Peyer's patch (tissue), 4 donors: ENCODE results near the gene SPRR2G. TPM values are rescaled to one million over a fixed set of nuclear protein-coding genes. Genes with fewer than 3 reads are reported as not detected.
"Not testable (repeated sequence)": the region's sequence is repeated elsewhere in the genome, so short reads cannot be mapped to it uniquely, and the experiment has no call there.

Experiments used
- DNase-seq, 3 donors: peaks; one replicate each; pipeline ENCODE4 v3.0.0-alpha.2; 2017 to 2019
- H3K27ac ChIP-seq, 4 donors: fragments of 200-600 bp; sonication (generic); one replicate each; pipeline ENCODE4 v1.5.1; 2016 to 2019
- H3K27me3 ChIP-seq, 2 donors: fragments of 200-600 bp; sonication (generic); one replicate each; pipeline ENCODE4 v1.5.1; 2019
- H3K36me3 ChIP-seq, 3 donors: fragments of 200-600 bp; sonication (generic); one replicate each; pipeline ENCODE4 v1.5.1; 2016 to 2019
- H3K4me1 ChIP-seq, 4 donors: fragments of 200-600 bp; sonication (generic); one replicate each; pipeline ENCODE4 v1.5.1; 2016 to 2019
- H3K4me3 ChIP-seq, 4 donors: fragments of 200-600 bp; sonication (generic); 1 replicate in 3 of 4; 2 replicates in 1 of 4; pipeline ENCODE4 v1.5.1; 2016 to 2019; ENCODE audit warnings: mild to moderate bottlenecking in 1 of 4
- H3K9me3 ChIP-seq, 4 donors: fragments of 200-600 bp; sonication (generic); one replicate each; pipeline ENCODE4 v1.5.1; 2016 to 2019; ENCODE audit warnings: mild to moderate bottlenecking in 1 of 4
- POLR2A ChIP-seq, 2 donors: fragments of 450-650 bp; IDR thresholded peaks; one replicate each; pipeline ENCODE4 v1.5.1; 2017; ENCODE audit warnings: antibody characterized with exemption in 2 of 2, mild to moderate bottlenecking in 2 of 2, moderate library complexity in 2 of 2
- total RNA-seq, 4 donors: library from RNA; depleted of rRNA; stranded (reverse); fragments of >200 nt; gene quantifications; one replicate each; pipeline ENCODE4 v1.1.0, GENCODE V29; 2016
- TF ChIP-seq, protein P1 (sequence below), 6 experiments: fragments of 450-650 bp in 4 of 6; fragments of 200-600 bp in 2 of 6; sonication (generic) in 1 of 6; IDR thresholded peaks; one replicate each; pipeline ENCODE4 v1.5.1; 2017 to 2019; ENCODE audit warnings: antibody characterized with exemption in 6 of 6, mild to moderate bottlenecking in 3 of 6, moderate library complexity in 1 of 6

Gene SPRR2G
- total RNA-seq, 4 donors from 2014 or later = not detected

DNA sequence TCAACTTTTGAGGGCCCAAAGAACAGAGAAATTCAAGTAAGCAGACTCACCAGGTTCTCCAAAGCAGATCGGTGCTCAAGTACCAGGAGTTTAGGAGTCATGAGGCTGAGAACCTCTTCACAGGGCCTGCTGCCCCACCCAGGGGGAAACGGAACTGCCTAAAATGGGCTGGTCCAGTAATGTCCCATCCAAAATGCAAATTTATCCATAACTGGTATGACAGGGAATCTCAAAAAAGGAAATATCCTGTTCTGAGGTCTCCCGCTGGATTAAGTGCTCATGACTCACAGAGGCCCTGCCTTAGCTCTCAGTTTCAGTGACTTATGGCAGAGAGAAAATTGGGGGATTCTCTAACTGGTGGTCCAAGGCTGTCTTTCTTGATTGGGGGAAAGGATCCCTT, 9.3 kb downstream of the SPRR2G start:
- H3K9me3 ChIP-seq = no peaks in the 10 kb centered on the region

DNA sequence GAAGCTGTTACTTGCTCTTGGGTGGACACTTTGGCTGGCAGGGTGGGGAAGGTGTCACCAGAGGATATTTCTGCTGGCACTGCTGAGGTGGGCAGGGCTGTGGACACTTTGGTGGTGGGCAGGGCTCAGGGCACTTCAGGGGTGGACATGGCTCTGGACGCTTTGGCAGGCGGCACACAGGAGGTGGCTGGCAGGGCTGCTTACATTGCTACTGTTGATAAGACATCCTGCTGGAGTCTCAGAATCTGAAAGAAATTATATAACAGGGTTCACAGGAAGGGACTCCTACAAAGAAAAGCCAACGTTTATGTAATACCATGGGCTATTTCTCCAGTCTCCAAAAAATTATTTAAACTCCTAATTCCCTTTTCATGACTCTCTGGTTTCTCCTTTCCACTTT, 10.2 kb downstream of the SPRR2G start:
- TF ChIP-seq POLR2A (IDR thresholded peaks at IDR 0.05) = no peak
- TF ChIP-seq, protein P1, sequence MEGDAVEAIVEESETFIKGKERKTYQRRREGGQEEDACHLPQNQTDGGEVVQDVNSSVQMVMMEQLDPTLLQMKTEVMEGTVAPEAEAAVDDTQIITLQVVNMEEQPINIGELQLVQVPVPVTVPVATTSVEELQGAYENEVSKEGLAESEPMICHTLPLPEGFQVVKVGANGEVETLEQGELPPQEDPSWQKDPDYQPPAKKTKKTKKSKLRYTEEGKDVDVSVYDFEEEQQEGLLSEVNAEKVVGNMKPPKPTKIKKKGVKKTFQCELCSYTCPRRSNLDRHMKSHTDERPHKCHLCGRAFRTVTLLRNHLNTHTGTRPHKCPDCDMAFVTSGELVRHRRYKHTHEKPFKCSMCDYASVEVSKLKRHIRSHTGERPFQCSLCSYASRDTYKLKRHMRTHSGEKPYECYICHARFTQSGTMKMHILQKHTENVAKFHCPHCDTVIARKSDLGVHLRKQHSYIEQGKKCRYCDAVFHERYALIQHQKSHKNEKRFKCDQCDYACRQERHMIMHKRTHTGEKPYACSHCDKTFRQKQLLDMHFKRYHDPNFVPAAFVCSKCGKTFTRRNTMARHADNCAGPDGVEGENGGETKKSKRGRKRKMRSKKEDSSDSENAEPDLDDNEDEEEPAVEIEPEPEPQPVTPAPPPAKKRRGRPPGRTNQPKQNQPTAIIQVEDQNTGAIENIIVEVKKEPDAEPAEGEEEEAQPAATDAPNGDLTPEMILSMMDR (IDR thresholded peaks at IDR 0.05) = no peak
- Histone ChIP-seq H3K27ac (no peak overlapping the region), H3K36me3 (no peaks in the 10 kb centered on the region), H3K4me1 (no peaks in the 10 kb centered on the region), H3K9me3 (no peaks in the 10 kb centered on the region), H3K27me3 (no peaks in the 10 kb centered on the region), H3K4me3 (no peak overlapping the region)
- no peak for DNase-seq

More for the DNA sequence above, 9.3 kb downstream of the SPRR2G start:
- Histone ChIP-seq H3K27me3 (no peaks in the 10 kb centered on the region), H3K4me1 (no peaks in the 10 kb centered on the region), H3K36me3 (no peaks in the 10 kb centered on the region), H3K4me3 (no peak overlapping the region), H3K27ac (no peak overlapping the region)
- TF ChIP-seq POLR2A (IDR thresholded peaks at IDR 0.05) = no peak
- TF ChIP-seq, protein P1 (IDR thresholded peaks at IDR 0.05) = no peak
- no peak for DNase-seq

DNA sequence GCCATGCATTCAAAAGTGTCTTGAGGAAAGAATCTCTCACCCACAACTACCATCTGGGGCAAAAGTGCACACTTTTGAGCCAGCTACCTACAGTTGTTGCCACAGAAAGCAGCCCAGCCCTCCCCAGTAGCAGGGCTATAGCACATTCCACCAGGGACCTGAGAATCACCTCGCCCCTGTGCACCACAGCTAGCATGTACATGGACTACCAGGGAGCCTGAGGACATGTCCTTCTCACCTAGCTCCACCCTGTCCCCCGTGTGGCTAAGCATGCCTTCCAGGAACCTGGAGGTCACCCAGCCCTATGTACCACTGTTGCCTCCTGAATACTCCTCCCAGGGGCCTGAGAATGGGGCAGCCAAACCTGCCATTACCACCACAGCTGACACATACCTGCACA, 16.9 kb downstream of the SPRR2G start:
- Histone ChIP-seq H3K27me3 (no peaks in the 10 kb centered on the region), H3K4me1 (no peaks in the 10 kb centered on the region), H3K9me3 (no peaks in the 10 kb centered on the region), H3K36me3 (no peaks in the 10 kb centered on the region), H3K4me3 (no peak overlapping the region), H3K27ac (no peak overlapping the region)
- TF ChIP-seq, protein P1 (IDR thresholded peaks at IDR 0.05) = no peak
- no peak for TF ChIP-seq POLR2A (IDR thresholded peaks at IDR 0.05)
- DNase-seq = no peak

DNA sequence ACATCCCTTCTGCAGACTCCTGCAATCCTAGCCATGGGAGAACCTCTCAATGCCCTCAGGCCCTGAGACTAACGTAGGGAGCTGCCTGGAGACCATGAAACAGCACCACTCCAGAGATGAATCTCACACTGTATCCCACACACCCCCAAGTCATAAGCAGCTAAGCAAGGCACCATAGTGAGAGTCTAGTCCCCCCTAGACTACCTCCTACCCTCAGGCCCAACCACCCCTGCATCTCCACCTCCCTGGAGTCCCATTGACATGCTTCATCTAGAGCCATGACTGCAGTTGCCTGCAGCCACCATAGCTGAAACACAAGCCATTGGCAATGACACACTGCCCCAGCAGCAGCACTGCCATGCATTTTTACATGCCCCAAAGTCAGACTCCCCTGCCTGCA, 17.4 kb downstream of the SPRR2G start:
- no peak for DNase-seq
- TF ChIP-seq POLR2A (IDR thresholded peaks at IDR 0.05) = no peak
- TF ChIP-seq, protein P1 (IDR thresholded peaks at IDR 0.05) = no peak
- no peak overlapping the region for H3K4me3 ChIP-seq
- no peaks in the 10 kb centered on the region for H3K4me1 ChIP-seq
- H3K27me3 ChIP-seq = no peaks in the 10 kb centered on the region
- no peak overlapping the region for H3K27ac ChIP-seq
- no peaks in the 10 kb centered on the region for H3K36me3 ChIP-seq
- H3K9me3 ChIP-seq = no peaks in the 10 kb centered on the region

DNA sequence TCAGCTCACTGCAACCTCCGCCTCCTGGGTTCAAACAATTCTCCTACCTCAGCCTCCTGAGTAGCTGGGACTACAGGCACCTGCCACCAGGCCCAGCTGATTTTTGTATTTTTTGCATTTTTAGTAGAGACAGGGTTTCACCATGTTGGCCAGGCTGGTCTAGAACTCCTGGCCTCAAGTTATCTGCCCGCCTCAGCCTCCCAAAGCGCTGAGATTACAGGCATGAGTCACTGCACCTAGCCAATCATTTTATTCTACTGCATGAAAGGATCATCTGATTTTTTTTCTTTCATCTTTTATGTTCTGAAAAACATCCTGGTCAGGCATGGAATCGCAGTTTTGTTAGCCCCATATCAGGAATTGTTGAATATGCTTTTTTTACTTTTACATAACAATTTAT, 22.0 kb downstream of the SPRR2G start:
- H3K4me1 ChIP-seq, H3K27ac ChIP-seq, H3K9me3 ChIP-seq, H3K4me3 ChIP-seq, DNase-seq, H3K36me3 ChIP-seq, H3K27me3 ChIP-seq: not testable (repeated sequence)

DNA sequence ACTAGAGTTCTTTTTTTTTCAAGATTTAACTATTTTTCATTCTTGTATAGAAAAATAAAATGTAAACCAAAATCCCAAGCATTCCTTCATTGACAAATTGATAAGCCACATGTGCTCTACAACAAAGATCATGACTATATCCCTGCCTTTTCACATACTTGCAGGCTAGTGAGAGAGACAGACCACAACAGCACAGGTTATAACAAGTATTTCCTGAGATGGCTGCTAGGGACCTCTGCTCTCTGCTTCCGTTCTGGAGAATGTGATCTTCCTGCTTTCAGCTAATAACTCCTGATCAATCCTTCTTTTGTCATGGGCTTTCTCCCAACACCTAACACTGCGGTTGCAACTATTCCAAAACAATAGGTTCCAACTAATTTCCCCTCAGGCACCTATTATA, 23.4 kb downstream of the SPRR2G start:
- no peaks in the 10 kb centered on the region for H3K27me3 ChIP-seq
- no peaks in the 10 kb centered on the region for H3K9me3 ChIP-seq
- no peaks in the 10 kb centered on the region for H3K36me3 ChIP-seq
- TF ChIP-seq, protein P1 (IDR thresholded peaks at IDR 0.05) = no peak
- TF ChIP-seq POLR2A (IDR thresholded peaks at IDR 0.05) = no peak
- H3K4me1 ChIP-seq = no peaks in the 10 kb centered on the region
- no peak overlapping the region for H3K4me3 ChIP-seq
- DNase-seq = no peak
- no peak overlapping the region for H3K27ac ChIP-seq
